ENCODE data around the gene CCDC93.
A peak's percentile ranks its signal among the peaks of the same experiment; 100 is the strongest.
"Not testable (repeated sequence)": the region's sequence is repeated elsewhere in the genome, so short reads cannot be mapped to it uniquely, and the experiment has no call there.

Gene CCDC93

DNA sequence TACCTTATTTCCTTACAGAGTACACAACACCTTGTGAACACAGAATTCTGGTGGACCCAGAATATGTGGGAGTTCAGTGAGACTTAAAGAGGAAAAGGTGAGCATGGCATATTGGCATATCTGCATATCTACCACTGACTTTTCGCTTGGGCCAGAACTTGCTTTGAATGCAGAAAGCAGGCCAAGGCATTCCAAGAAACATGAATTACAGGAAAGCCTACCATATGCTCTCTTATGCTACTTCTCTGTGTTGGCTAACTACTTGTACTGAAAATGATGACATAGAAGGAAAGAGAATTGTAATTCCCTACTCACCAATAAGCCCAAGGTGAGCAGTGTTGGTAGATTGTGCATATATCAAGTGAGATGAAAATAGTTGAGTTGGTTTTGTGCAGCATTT, 31.4 kb upstream of the CCDC93 start:
- no peak for TF ChIP-seq POLR2A (IDR thresholded peaks at IDR 0.05; ENCODE audit: low read depth, low read length)
- TF ChIP-seq TAF1 (IDR thresholded peaks at IDR 0.05; ENCODE audit: borderline replicate concordance, low read depth, low read length), result no peak
- no peak for TF ChIP-seq POLR2AphosphoS5 (IDR thresholded peaks at IDR 0.05; ENCODE audit: low read depth, low read length)
- DNase-seq (ENCODE audit: insufficient read length) (no peak), FAIRE-seq (no peak)

DNA sequence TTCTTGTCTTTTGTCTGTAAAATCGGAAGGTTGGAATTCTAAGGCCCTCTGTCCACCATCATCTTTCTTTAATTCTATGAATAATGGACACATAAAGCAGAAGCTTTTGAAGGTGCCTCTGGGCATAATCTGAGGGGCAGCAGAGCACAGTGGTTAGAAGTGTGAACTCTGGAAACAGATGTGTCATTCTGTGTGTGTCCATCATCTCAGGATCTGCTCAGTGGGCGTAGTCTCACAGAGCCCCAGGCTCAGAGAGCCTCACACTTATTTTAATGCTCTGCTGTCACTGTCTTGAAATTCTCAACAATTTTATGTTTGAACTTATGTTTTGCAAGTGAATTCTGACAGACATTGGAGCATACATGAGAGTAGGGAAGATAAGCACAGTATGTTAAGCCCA, 31.0 kb upstream of the CCDC93 start:
- FAIRE-seq, result no peak

DNA sequence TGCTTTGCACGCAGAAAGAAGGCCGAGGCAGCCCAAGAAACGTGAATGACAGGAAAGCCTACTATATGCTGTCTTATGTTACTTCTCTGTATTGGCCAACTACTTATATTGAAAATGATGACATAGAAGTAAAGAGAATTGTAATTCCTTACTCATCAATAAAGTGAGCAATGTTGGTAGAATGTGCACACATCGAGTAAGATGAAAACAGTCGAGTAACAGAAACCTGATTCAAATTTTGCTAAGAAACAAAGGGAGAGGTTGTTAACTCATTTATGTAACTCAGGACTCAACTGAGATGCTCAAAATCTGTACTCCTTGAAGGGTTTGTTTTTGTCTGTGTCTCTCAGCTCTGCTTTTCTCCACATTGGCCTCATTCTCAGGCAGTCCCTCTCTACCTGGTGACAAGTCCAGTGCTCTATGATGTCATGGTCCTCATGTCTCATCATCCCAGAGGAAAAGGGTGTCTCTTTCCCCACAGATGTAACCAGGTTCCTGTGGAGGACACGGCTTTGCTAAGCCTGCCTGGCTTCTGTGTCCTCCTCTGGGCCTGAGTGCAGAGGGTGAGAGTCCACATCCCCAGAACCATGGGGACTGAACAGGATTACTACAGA, 30.3 kb upstream of the CCDC93 start:
- TF ChIP-seq TAF1 (IDR thresholded peaks at IDR 0.05; ENCODE audit: borderline replicate concordance, low read depth, low read length) (no peak), POLR2A (IDR thresholded peaks at IDR 0.05; ENCODE audit: low read depth, low read length) (no peak), POLR2AphosphoS5 (IDR thresholded peaks at IDR 0.05; ENCODE audit: low read depth, low read length) (no peak)
- FAIRE-seq, result no peak
- no peak for DNase-seq (ENCODE audit: insufficient read length)

More for the DNA sequence above, 31.0 kb upstream of the CCDC93 start:
- TF ChIP-seq POLR2AphosphoS5 (IDR thresholded peaks at IDR 0.05; ENCODE audit: low read depth, low read length), result no peak
- no peak for TF ChIP-seq TAF1 (IDR thresholded peaks at IDR 0.05; ENCODE audit: borderline replicate concordance, low read depth, low read length)
- TF ChIP-seq POLR2A (IDR thresholded peaks at IDR 0.05; ENCODE audit: low read depth, low read length), result no peak
- no peak for DNase-seq (ENCODE audit: insufficient read length)

DNA sequence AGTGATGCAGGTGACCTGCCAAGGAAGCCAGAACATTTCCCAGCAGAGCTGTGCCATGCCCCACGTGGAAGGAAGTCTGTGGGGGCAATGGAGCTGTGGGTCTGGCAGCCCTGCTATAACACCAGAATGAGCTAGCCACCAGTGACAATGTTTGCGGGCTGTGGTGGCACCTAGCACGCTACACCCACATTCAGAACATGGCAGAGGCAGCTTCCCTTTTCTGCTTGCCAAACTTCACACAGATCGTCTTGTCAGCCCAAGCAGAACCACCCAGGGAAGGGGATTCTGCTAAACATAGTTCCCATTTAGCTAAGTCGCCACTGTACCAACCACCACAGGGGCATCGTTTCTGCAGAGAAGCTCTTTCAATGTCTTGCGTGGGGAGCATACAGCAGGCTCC, 27.0 kb upstream of the CCDC93 start:
- DNase-seq (ENCODE audit: insufficient read length) (no peak), FAIRE-seq (no peak)
- TF ChIP-seq POLR2AphosphoS5 (IDR thresholded peaks at IDR 0.05; ENCODE audit: low read depth, low read length) (no peak), TAF1 (IDR thresholded peaks at IDR 0.05; ENCODE audit: borderline replicate concordance, low read depth, low read length) (no peak), POLR2A (IDR thresholded peaks at IDR 0.05; ENCODE audit: low read depth, low read length) (no peak)

DNA sequence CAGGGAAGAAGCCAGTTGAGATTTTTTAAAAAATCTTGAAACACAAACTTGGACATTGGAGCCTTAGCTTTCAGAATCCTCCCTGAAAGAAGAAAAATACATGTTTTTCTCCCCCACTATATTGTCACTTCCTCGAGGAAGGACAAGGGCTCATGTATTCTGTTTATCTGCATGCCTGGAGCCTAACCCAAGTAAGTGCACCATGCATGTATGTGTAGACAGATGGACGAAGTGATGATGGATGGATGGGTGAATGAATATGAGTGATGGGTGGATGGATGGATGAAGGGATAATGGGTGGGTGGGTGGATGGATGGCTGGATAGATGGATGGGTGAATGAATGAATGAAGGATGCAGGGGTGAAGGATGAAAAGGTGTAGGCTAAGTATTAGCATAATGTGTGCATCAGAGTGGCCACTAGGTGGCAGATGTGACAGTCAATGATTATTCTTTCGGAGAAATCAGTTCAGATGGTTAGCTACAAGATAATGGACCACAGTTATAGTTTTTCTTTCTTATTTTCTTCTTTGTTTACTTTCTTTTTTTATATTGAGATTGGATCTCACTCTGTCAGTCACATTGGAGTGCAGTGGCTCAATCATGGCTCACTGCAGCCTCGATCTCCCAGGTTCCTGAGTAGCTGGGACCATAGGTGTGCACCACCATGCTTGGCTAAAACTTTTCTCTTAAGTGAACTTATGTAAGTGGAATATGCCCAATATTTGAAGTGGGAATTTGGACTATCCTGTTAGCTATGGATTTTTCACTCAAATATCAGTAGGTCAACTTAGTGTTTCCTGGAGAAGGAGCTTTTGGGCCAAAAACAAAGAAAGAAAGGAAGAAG, 18.5 kb upstream of the CCDC93 start:
- peak; percentile 91 for FAIRE-seq

DNA sequence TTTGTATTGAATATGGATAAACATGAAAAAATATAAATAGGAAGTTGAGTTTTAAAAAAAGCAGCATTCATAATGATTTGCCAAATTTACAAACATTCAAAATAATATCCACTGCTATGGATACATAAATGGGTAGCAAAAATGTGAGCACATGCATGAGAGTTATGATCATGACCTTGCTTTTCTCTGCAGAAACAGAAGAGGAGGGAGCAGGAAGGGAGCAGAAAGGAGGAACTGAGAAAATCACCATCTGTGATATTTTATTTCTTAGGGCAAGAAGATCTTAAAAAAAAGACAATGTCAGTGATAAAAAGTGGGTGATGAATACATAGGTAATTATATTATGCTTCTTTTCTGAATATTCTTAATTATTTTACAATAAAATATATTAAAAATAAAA, 17.7 kb upstream of the CCDC93 start:
- DNase-seq (ENCODE audit: insufficient read length), result no peak
- no peak for FAIRE-seq
- TF ChIP-seq POLR2A (IDR thresholded peaks at IDR 0.05; ENCODE audit: low read depth, low read length) (no peak), TAF1 (IDR thresholded peaks at IDR 0.05; ENCODE audit: borderline replicate concordance, low read depth, low read length) (no peak), POLR2AphosphoS5 (IDR thresholded peaks at IDR 0.05; ENCODE audit: low read depth, low read length) (no peak)

More for the DNA sequence above, 18.5 kb upstream of the CCDC93 start:
- TF ChIP-seq POLR2A (IDR thresholded peaks at IDR 0.05; ENCODE audit: low read depth, low read length) (no peak), POLR2AphosphoS5 (IDR thresholded peaks at IDR 0.05; ENCODE audit: low read depth, low read length) (no peak), TAF1 (IDR thresholded peaks at IDR 0.05; ENCODE audit: borderline replicate concordance, low read depth, low read length) (no peak)
- no peak for DNase-seq (ENCODE audit: insufficient read length)

DNA sequence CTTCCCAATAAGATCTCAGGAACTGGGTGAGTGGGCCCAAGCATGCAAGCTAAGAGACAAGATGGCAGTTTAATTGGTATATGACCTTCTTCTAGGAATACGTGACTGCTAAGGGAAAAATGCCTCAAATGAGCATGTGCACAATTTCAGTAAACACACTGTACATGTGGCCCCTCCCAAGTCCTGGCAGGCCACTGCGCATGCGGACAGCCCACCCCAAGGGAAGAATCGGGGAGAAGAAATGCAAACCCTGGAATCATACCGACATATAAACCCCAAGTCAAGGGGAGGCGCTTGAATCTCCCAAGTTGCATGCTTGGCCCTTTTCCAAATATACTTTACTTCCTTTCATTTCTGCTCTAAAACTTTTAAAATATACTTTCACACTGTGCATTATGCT, 15.2 kb upstream of the CCDC93 start:
- no peak for FAIRE-seq
- no peak for DNase-seq (ENCODE audit: insufficient read length)
- TF ChIP-seq POLR2AphosphoS5 (IDR thresholded peaks at IDR 0.05; ENCODE audit: low read depth, low read length) (no peak), TAF1 (IDR thresholded peaks at IDR 0.05; ENCODE audit: borderline replicate concordance, low read depth, low read length) (no peak), POLR2A (IDR thresholded peaks at IDR 0.05; ENCODE audit: low read depth, low read length) (no peak)

DNA sequence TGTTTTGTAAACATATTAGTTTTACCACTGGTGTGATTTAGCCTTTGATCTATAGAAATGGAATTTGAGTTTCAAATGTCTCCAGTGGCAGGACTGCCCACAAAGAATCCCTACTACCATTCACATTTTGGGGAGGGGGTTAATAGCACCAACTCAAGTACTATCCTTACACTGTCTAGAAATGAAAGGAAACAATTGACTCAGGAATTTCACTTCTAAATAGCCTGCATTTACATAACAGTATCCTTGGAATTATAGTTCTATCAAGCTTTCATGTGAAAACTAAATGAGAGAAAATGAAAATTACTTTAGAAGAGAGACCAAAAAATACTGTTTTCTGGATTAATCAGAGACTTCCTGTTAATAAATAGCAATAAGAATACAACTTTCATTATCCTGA, 7.5 kb upstream of the CCDC93 start:
- TF ChIP-seq TAF1 (IDR thresholded peaks at IDR 0.05; ENCODE audit: borderline replicate concordance, low read depth, low read length) (no peak), POLR2A (IDR thresholded peaks at IDR 0.05; ENCODE audit: low read depth, low read length) (no peak), POLR2AphosphoS5 (IDR thresholded peaks at IDR 0.05; ENCODE audit: low read depth, low read length) (no peak)
- FAIRE-seq (no peak), DNase-seq (ENCODE audit: insufficient read length) (no peak)

DNA sequence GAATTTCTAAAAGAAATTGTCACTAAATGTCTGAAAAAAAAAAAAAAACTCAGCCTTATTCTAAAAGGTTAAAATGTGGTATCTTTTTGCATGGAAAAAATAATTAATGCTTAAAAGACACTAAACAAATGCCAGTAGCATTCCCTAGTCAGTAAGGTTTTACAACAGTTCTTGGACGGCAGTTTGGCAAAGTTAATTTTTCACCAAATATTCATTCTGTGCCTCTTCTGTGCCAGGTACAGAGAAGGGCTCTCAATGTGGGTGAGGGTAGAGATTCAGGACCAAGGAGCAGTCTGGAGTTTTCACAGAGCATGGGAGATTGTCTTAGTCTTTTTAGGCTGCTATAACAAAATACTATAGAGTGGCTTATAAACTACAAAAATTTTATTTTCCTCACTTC, 6.0 kb upstream of the CCDC93 start:
- TF ChIP-seq TAF1 (IDR thresholded peaks at IDR 0.05; ENCODE audit: borderline replicate concordance, low read depth, low read length), result no peak
- TF ChIP-seq POLR2A (IDR thresholded peaks at IDR 0.05; ENCODE audit: low read depth, low read length), result no peak
- FAIRE-seq, result no peak

DNA sequence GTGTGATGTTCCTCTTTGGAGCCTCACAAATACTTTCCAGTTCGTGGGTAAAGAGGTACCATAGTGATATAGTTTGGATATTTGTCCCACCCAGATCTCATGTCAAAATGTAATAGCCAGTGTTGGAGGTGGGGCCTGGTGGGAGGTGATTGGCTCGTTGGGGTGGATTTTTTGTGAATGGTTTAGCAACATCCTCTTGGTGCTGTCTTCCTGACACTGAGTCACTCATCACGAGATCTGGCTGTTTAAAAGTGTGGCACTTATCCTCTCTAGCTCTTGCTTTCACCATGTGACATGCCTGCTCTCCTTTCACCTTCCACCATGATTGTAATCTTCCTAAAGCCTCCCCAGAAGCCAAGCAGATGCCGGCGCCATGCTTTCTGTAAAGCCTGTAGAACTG, 3.0 kb upstream of the CCDC93 start:
- DNase-seq (ENCODE audit: insufficient read length) (no peak), FAIRE-seq (no peak)
- TF ChIP-seq TAF1 (IDR thresholded peaks at IDR 0.05; ENCODE audit: borderline replicate concordance, low read depth, low read length), result no peak
- TF ChIP-seq POLR2AphosphoS5 (IDR thresholded peaks at IDR 0.05; ENCODE audit: low read depth, low read length), result no peak
- TF ChIP-seq POLR2A (IDR thresholded peaks at IDR 0.05; ENCODE audit: low read depth, low read length), result no peak

More for the DNA sequence above, 6.0 kb upstream of the CCDC93 start:
- DNase-seq (ENCODE audit: insufficient read length), result no peak

DNA sequence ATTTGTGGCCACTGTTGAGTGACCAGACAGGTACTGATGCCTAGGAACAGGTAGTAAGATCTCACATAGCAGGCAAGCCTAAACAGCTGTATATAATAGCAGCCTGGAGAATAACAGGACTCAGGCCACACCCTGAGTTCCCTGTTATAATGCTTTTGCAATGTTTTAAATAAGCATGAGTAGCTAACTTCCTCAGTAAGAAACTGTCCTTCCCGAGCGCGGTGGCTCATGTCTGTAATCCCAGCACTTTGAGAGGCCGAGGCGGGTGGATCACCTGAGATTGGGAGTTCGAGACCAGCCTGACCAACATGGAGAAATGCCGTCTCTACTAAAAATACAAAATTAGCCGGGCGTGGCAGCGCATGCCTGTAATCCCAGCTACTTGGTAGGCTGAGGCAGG, 1.9 kb upstream of the CCDC93 start:
- not testable (repeated sequence) for DNase-seq (ENCODE audit: insufficient read length); FAIRE-seq

DNA sequence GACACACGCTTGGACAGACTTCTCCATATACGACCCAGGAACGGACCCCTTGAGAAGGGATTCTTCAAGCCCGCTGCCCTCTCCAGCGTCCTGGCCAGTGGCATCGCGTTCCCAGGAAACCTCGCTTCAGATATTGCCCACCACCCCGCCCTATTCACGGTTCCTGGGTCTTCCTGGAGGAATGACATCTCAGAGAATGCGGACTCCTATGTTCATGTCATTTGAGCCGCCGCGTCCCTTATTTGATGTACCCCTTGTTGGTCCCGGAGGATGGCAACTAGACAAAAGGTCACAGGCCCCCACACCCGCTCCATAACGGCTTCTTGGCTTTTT, 588 bp upstream of the CCDC93 start:
- no peak for FAIRE-seq
- TF ChIP-seq POLR2AphosphoS5 (IDR thresholded peaks at IDR 0.05; ENCODE audit: low read depth, low read length), result no peak
- no peak for TF ChIP-seq POLR2A (IDR thresholded peaks at IDR 0.05; ENCODE audit: low read depth, low read length)
- TF ChIP-seq TAF1 (IDR thresholded peaks at IDR 0.05; ENCODE audit: borderline replicate concordance, low read depth, low read length), result no peak
- no peak for DNase-seq (ENCODE audit: insufficient read length)
